ENCODE results near the gene IRGC. TPM values are rescaled to one million over a fixed set of nuclear protein-coding genes. Genes with fewer than 3 reads are reported as not detected.

The IRGC gene
- total and polyA plus RNA-seq, 9 of the 15 experiments (the other 6 are each of a cell fraction or from before 2014, with no cell fraction given), result not detected

GRCh38 chr19:43673637-43674036, 42.2 kb upstream of the IRGC start:
- intact Hi-C loops (cut with micrococcal nuclease) (no loop called here), in situ Hi-C loops (cut with MboI) (no loop called here)
- no peak overlapping the region for H3K9ac ChIP-seq (ENCODE audit: insufficient read depth in 1 of 2, low read depth in 2 of 2, low read length in 2 of 2)
- H3K27me3 ChIP-seq (ENCODE audit: control insufficient read depth in 2 of 2, insufficient read depth in 2 of 2, low read length in 2 of 2), result no peaks in the 10 kb centered on the region
- no peak overlapping the region for H3K27ac ChIP-seq (ENCODE audit: extremely low read depth, low read depth, low read length)
- no peaks in the 10 kb centered on the region for H3K79me2 ChIP-seq (ENCODE audit: control insufficient read depth, insufficient read depth, low read length)
- H2AFZ ChIP-seq (ENCODE audit: low read depth, low read length), result no peak overlapping the region
- H4K20me1 ChIP-seq (replicated peaks; ENCODE audit: control insufficient read depth, insufficient read depth, low read length), result no peaks in the 10 kb centered on the region
- no peaks in the 10 kb centered on the region for H3K9me1 ChIP-seq (ENCODE audit: control insufficient read depth, insufficient read depth, low read length)
- peaks cover 28 to 47% of the 10 kb centered on the region in 2 experiments for H3K4me1 ChIP-seq (replicated peaks in 1 of 2; ENCODE audit: control insufficient read depth in 2 of 2, insufficient read depth in 2 of 2, low read length in 2 of 2)
- no TSS peak for BruUV-seq (replicated peaks)
- POLR2A ChIA-PET, result interaction anchor here (0.6 to 0.8 kb wide), 2 partner anchors 15 to 213 kb away, joined by 3 to 8 read pairs; no protein-coding TSS in a partner anchor
- no peaks in the 10 kb centered on the region for H3K9me3 ChIP-seq (replicated peaks; ENCODE audit: control insufficient read depth, insufficient read depth, low read depth, low read length)
- no peaks in the 10 kb centered on the region for H3K36me3 ChIP-seq (ENCODE audit: control insufficient read depth, insufficient read depth, low read length)
- CTCF ChIA-PET (ENCODE audit: low intra/inter-chr PET ratio), result no interaction called here
- no peak for ATAC-seq
- 5% methylated on average over 3 of the region's 3 CpGs for WGBS (ENCODE audit: insufficient coverage, low coverage, missing lambda C conversion rate)
- no peak overlapping the region for H3K4me2 ChIP-seq (ENCODE audit: insufficient read depth, low read length)
- no peak for FAIRE-seq
- no peak overlapping the region for H3K4me3 ChIP-seq
- no peak for DNase-seq (ENCODE audit: extremely low read depth in 1 of 4, low spot score in 3 of 4)
- TF ChIP-seq, protein P1, sequence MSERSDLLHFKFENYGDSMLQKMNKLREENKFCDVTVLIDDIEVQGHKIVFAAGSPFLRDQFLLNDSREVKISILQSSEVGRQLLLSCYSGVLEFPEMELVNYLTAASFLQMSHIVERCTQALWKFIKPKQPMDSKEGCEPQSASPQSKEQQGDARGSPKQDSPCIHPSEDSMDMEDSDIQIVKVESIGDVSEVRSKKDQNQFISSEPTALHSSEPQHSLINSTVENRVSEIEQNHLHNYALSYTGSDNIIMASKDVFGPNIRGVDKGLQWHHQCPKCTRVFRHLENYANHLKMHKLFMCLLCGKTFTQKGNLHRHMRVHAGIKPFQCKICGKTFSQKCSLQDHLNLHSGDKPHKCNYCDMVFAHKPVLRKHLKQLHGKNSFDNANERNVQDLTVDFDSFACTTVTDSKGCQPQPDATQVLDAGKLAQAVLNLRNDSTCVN (CRISPR knock-in tag; IDR thresholded peaks at IDR 0.05), result no peak
- peak; percentile 51 for TF ChIP-seq CBFA2T3 (IDR thresholded peaks at IDR 0.05)
- no peak for TF ChIP-seq PCBP2 (IDR thresholded peaks at IDR 0.05; ENCODE audit: low read depth, low read length, poor library complexity, severe bottlenecking)
- no peak for TF ChIP-seq C11orf30 (IDR thresholded peaks at IDR 0.05; ENCODE audit: low read depth)
- TF ChIP-seq THRB (CRISPR knock-in tag; conservative IDR thresholded peaks at IDR 0.05), result no peak
- TF ChIP-seq TAL1 (IDR thresholded peaks at IDR 0.05), result 0 out of 2 replicates have a peak, but pooled peaks have one; percentile 18
- TF ChIP-seq, protein P2, sequence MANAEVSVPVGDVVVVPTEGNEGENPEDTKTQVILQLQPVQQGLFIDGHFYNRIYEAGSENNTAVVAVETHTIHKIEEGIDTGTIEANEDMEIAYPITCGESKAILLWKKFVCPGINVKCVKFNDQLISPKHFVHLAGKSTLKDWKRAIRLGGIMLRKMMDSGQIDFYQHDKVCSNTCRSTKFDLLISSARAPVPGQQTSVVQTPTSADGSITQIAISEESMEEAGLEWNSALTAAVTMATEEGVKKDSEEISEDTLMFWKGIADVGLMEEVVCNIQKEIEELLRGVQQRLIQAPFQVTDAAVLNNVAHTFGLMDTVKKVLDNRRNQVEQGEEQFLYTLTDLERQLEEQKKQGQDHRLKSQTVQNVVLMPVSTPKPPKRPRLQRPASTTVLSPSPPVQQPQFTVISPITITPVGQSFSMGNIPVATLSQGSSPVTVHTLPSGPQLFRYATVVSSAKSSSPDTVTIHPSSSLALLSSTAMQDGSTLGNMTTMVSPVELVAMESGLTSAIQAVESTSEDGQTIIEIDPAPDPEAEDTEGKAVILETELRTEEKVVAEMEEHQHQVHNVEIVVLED (CRISPR knock-in tag; IDR thresholded peaks at IDR 0.05), result no peak
- no peak for TF ChIP-seq MIER1 (IDR thresholded peaks at IDR 0.05; ENCODE audit: low read depth)
- TF ChIP-seq TCFL5 (CRISPR knock-in tag; conservative IDR thresholded peaks at IDR 0.05), result no peak
- TF ChIP-seq MCM5 (IDR thresholded peaks at IDR 0.05; ENCODE audit: low read depth), result no peak
- no peak for TF ChIP-seq SREBF2 (CRISPR knock-in tag; IDR thresholded peaks at IDR 0.05)
- TF ChIP-seq PTTG1 (tag; IDR thresholded peaks at IDR 0.05; ENCODE audit: low read depth), result no peak
- TF ChIP-seq EGR1 (conservative IDR thresholded peaks at IDR 0.05), result no peak
- no peak for TF ChIP-seq BRD9 (IDR thresholded peaks at IDR 0.05; ENCODE audit: low read depth, partially characterized antibody)
- no peak for TF ChIP-seq POLR2G (IDR thresholded peaks at IDR 0.05; ENCODE audit: low read depth, low read length)
- TF ChIP-seq SNRNP70 (optimal IDR thresholded peaks at IDR 0.05; ENCODE audit: low read depth, low read length), result no peak
- no peak for TF ChIP-seq PTBP1 (IDR thresholded peaks at IDR 0.05; ENCODE audit: low read depth, low read length)
- no peak for TF ChIP-seq ZNF174 (CRISPR knock-in tag; IDR thresholded peaks at IDR 0.05)
- TF ChIP-seq HNRNPK (IDR thresholded peaks at IDR 0.05; ENCODE audit: low read depth, low read length, poor library complexity, severe bottlenecking), result no peak
- no peak for TF ChIP-seq RBM22 (IDR thresholded peaks at IDR 0.05; ENCODE audit: low read depth, low read length, poor library complexity, severe bottlenecking)
- no peak for TF ChIP-seq ZNF23 (CRISPR knock-in tag; IDR thresholded peaks at IDR 0.05)
- TF ChIP-seq CBFA2T2 (conservative IDR thresholded peaks at IDR 0.05), result peak; percentile 23
- no peak for TF ChIP-seq ELF1 (tag; IDR thresholded peaks at IDR 0.05)

All from K562 (cell line).